ENCODE results near the gene PPL. TPM values are rescaled to one million over a fixed set of nuclear protein-coding genes. Genes with fewer than 3 reads are reported as not detected.

PPL gene
- total and polyA plus RNA-seq, 2 of the 8 experiments (the other 6 are each of a cell fraction or from before 2014, with no cell fraction given), result 11.3 to 29.5 TPM

DNA sequence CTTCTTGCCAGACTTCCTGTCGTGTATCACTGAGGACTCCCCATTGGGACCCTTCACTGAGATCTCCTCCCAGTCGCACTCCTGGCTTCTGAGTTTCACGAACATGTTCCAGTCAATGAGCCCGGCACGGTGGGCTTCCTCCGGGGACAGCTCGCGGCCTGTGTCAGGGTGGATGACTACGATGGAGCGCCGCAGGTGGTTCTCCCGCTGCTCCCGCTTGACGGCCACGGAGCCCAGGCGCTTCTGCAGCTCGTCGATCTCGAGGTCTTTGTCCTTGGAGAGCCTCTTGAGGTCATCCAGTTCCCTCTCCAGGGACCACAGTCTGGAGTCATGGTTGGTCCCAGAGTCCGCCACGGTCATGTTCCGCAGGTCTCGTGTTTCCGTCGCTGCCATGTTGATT lies 53.4 kb downstream of the PPL start (continued):
- TF ChIP-seq ATF2 (IDR thresholded peaks at IDR 0.05; ENCODE audit: low read length) (no peak), EZH2 (IDR thresholded peaks at IDR 0.05; ENCODE audit: low read depth, low read length, severe bottlenecking) (no peak), SAP30 (IDR thresholded peaks at IDR 0.05; ENCODE audit: insufficient read depth, insufficient replicate concordance, low read length) (no peak), KDM5A (IDR thresholded peaks at IDR 0.05; ENCODE audit: low read length) (no peak), SP1 (IDR thresholded peaks at IDR 0.05; ENCODE audit: low read depth, low read length) (no peak), PHF8 (conservative IDR thresholded peaks at IDR 0.05; ENCODE audit: low read depth, low read length) (no peak)
- TF ChIP-seq, protein P1, sequence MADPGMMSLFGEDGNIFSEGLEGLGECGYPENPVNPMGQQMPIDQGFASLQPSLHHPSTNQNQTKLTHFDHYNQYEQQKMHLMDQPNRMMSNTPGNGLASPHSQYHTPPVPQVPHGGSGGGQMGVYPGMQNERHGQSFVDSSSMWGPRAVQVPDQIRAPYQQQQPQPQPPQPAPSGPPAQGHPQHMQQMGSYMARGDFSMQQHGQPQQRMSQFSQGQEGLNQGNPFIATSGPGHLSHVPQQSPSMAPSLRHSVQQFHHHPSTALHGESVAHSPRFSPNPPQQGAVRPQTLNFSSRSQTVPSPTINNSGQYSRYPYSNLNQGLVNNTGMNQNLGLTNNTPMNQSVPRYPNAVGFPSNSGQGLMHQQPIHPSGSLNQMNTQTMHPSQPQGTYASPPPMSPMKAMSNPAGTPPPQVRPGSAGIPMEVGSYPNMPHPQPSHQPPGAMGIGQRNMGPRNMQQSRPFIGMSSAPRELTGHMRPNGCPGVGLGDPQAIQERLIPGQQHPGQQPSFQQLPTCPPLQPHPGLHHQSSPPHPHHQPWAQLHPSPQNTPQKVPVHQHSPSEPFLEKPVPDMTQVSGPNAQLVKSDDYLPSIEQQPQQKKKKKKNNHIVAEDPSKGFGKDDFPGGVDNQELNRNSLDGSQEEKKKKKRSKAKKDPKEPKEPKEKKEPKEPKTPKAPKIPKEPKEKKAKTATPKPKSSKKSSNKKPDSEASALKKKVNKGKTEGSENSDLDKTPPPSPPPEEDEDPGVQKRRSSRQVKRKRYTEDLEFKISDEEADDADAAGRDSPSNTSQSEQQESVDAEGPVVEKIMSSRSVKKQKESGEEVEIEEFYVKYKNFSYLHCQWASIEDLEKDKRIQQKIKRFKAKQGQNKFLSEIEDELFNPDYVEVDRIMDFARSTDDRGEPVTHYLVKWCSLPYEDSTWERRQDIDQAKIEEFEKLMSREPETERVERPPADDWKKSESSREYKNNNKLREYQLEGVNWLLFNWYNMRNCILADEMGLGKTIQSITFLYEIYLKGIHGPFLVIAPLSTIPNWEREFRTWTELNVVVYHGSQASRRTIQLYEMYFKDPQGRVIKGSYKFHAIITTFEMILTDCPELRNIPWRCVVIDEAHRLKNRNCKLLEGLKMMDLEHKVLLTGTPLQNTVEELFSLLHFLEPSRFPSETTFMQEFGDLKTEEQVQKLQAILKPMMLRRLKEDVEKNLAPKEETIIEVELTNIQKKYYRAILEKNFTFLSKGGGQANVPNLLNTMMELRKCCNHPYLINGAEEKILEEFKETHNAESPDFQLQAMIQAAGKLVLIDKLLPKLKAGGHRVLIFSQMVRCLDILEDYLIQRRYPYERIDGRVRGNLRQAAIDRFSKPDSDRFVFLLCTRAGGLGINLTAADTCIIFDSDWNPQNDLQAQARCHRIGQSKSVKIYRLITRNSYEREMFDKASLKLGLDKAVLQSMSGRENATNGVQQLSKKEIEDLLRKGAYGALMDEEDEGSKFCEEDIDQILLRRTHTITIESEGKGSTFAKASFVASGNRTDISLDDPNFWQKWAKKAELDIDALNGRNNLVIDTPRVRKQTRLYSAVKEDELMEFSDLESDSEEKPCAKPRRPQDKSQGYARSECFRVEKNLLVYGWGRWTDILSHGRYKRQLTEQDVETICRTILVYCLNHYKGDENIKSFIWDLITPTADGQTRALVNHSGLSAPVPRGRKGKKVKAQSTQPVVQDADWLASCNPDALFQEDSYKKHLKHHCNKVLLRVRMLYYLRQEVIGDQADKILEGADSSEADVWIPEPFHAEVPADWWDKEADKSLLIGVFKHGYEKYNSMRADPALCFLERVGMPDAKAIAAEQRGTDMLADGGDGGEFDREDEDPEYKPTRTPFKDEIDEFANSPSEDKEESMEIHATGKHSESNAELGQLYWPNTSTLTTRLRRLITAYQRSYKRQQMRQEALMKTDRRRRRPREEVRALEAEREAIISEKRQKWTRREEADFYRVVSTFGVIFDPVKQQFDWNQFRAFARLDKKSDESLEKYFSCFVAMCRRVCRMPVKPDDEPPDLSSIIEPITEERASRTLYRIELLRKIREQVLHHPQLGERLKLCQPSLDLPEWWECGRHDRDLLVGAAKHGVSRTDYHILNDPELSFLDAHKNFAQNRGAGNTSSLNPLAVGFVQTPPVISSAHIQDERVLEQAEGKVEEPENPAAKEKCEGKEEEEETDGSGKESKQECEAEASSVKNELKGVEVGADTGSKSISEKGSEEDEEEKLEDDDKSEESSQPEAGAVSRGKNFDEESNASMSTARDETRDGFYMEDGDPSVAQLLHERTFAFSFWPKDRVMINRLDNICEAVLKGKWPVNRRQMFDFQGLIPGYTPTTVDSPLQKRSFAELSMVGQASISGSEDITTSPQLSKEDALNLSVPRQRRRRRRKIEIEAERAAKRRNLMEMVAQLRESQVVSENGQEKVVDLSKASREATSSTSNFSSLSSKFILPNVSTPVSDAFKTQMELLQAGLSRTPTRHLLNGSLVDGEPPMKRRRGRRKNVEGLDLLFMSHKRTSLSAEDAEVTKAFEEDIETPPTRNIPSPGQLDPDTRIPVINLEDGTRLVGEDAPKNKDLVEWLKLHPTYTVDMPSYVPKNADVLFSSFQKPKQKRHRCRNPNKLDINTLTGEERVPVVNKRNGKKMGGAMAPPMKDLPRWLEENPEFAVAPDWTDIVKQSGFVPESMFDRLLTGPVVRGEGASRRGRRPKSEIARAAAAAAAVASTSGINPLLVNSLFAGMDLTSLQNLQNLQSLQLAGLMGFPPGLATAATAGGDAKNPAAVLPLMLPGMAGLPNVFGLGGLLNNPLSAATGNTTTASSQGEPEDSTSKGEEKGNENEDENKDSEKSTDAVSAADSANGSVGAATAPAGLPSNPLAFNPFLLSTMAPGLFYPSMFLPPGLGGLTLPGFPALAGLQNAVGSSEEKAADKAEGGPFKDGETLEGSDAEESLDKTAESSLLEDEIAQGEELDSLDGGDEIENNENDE (IDR thresholded peaks at IDR 0.05; ENCODE audit: insufficient replicate concordance, low read length), result no peak

Data from H1 (cell line).